Endodermal cell (in vitro differentiated cells): ENCODE measurements around the gene FBXO2. TPM values are rescaled to one million over a fixed set of nuclear protein-coding genes. Genes with fewer than 3 reads are reported as not detected.
A peak's percentile ranks its signal among the peaks of the same experiment; 100 is the strongest.
"Not testable (repeated sequence)": the region's sequence is repeated elsewhere in the genome, so short reads cannot be mapped to it uniquely, and the experiment has no call there.

Source experiments
- DNase-seq: peaks from one replicate; pipeline ENCODE4 v3.0.0-alpha.2; 2017
- H3K27ac ChIP-seq: 2 replicates; pipeline ENCODE4 v1.5.1; 2013; ENCODE audit warnings: mild to moderate bottlenecking, low read depth, low read length, moderate library complexity
- H3K27me3 ChIP-seq: 2 replicates; pipeline ENCODE4 v1.6.1; 2013; ENCODE audit warnings: mild to moderate bottlenecking, low read length, moderate library complexity; ENCODE audit not compliant: insufficient read depth, control insufficient read depth, poor library complexity, severe bottlenecking
- H3K36me3 ChIP-seq: 2 replicates; pipeline ENCODE4 v1.7.0; 2013; ENCODE audit warnings: mild to moderate bottlenecking, low read length, moderate library complexity; ENCODE audit not compliant: control insufficient read depth, insufficient read depth
- H3K4me1 ChIP-seq: one replicate; pipeline ENCODE4 v1.7.0; 2013; ENCODE audit warnings: low read length; ENCODE audit not compliant: control insufficient read depth, insufficient read depth
- H3K4me3 ChIP-seq: 2 replicates; pipeline ENCODE4 v1.5.1; 2013; ENCODE audit warnings: mild to moderate bottlenecking, low read length, moderate library complexity
- H3K9ac ChIP-seq: 2 replicates; pipeline ENCODE4 v1.6.1; 2013; ENCODE audit warnings: mild to moderate bottlenecking, low read length, moderate library complexity; ENCODE audit not compliant: poor library complexity, severe bottlenecking; ENCODE audit errors: extremely low read depth
- H3K9me3 ChIP-seq: 2 replicates; pipeline ENCODE4 v1.6.1; 2013; ENCODE audit warnings: mild to moderate bottlenecking, low read length, moderate library complexity; ENCODE audit not compliant: control insufficient read depth
- H3K27ac Mint-ChIP-seq: 2 replicates; pipeline ENCODE4 v1.8.0; 2020; ENCODE audit warnings: mixed read lengths
- H3K27me3 Mint-ChIP-seq: 2 replicates; pipeline ENCODE4 v1.8.0; 2021; ENCODE audit warnings: mild to moderate bottlenecking, mixed read lengths; ENCODE audit not compliant: insufficient read depth
- H3K36me3 Mint-ChIP-seq: 2 replicates; pipeline ENCODE4 v1.8.0; 2020; ENCODE audit warnings: low read depth, mixed read lengths
- H3K4me1 Mint-ChIP-seq: 2 replicates; pipeline ENCODE4 v1.8.0; 2020; ENCODE audit warnings: mixed read lengths
- H3K4me3 Mint-ChIP-seq: 2 replicates; pipeline ENCODE4 v1.8.0; 2020; ENCODE audit warnings: mild to moderate bottlenecking, moderate library complexity, mixed read lengths
- H3K9me3 Mint-ChIP-seq: 2 replicates; pipeline ENCODE4 v1.8.0; 2020; ENCODE audit warnings: mild to moderate bottlenecking, mixed read lengths
- whole genome bisulfite sequencing, 2 experiments: methylation state at CpG; one replicate each; pipeline versions ENCODE4 v1.1.5 to v1.1.7; 2013; ENCODE audit warnings: missing lambda C conversion rate in 2 of 2, mixed read lengths in 1 of 2; ENCODE audit not compliant: insufficient coverage in 1 of 2, insufficient read length in 1 of 2; 5-methylcytosine and 5-hydroxymethylcytosine counted together
- total RNA-seq, 2 donors: library from RNA; stranded (reverse); fragmentation: NEBNext Ultra II Directional in 1 of 2; extraction: Animal tissue kit (Norgen Biotek cat#: 25700) in 1 of 2; gene quantifications; 2 replicates in 1 of 2; 3 replicates in 1 of 2; pipeline ENCODE4 v1.2.1, GENCODE V29; 2021
- TF ChIP-seq, protein P1 (sequence below): fragments of 200-600 bp; sonication (generic); conservative IDR thresholded peaks from 2 replicates; pipeline ENCODE4 v1.5.0; 2021; ENCODE audit warnings: antibody characterized with exemption, mild to moderate bottlenecking

Gene FBXO2
- total RNA-seq, 2 donors from 2014 or later, result 14.1 to 32.0 TPM

DNA sequence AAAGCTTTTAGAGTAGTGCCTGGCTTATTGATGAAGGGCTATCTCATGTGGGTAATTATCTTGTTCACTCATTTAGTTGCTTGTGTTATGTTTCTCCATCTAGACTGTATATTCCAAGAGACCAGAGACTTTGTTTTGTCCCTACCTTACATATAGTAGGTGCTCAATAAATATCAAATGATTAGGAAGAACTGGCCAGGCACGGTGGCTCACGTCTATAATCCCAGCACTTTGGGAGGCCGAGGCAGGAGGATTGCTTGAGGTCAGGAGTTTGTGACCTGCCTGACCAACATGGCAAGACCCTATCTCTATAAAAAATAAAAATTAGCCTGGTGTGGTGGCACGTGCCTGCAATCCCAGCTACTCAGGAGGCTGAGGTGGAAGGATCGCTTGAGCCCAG lies 9.0 kb downstream of the FBXO2 start:
- Mint-ChIP-seq H3K9me3 (no peaks in the 10 kb centered on the region), H3K36me3 (no peaks in the 10 kb centered on the region)

DNA sequence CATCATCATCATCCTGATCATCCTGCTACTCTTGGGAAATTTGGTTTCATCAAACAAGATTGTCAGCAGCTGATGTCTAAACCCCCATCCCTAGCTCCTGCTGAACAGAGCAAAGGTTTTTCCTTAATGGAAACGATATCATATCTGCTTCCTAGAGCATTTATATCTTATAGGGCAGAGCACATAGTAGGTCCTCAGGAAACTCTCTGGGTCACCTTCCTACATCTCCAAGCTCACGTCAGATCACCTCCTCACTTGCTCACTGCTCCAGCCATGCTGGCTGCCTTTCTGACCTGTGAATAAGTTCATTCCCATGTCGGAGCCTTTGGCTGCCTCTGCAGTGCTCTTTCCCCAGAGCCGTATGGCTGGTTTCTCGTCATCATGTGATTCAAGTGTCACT lies 10.4 kb downstream of the FBXO2 start:
- no peaks in the 10 kb centered on the region for H3K36me3 ChIP-seq
- peaks cover 3% of the 10 kb centered on the region for H3K27me3 Mint-ChIP-seq
- H3K27me3 ChIP-seq, result peaks cover 10% of the 10 kb centered on the region
- no peaks in the 10 kb centered on the region for H3K36me3 Mint-ChIP-seq
- 78 to 80% methylated on average over 5 of the region's 5 CpGs for WGBS, 2 experiments
- H3K4me3 Mint-ChIP-seq, result no peak overlapping the region
- no peak overlapping the region for H3K9ac ChIP-seq
- DNase-seq, result no peak
- H3K4me3 ChIP-seq, result no peak overlapping the region
- no peak overlapping the region for H3K27ac ChIP-seq
- H3K9me3 ChIP-seq, result no peaks in the 10 kb centered on the region
- no peaks in the 10 kb centered on the region for H3K9me3 Mint-ChIP-seq
- H3K4me1 ChIP-seq, result no peaks in the 10 kb centered on the region
- H3K27ac Mint-ChIP-seq, result no peak overlapping the region
- peaks cover 4% of the 10 kb centered on the region for H3K4me1 Mint-ChIP-seq
- TF ChIP-seq, protein P1, sequence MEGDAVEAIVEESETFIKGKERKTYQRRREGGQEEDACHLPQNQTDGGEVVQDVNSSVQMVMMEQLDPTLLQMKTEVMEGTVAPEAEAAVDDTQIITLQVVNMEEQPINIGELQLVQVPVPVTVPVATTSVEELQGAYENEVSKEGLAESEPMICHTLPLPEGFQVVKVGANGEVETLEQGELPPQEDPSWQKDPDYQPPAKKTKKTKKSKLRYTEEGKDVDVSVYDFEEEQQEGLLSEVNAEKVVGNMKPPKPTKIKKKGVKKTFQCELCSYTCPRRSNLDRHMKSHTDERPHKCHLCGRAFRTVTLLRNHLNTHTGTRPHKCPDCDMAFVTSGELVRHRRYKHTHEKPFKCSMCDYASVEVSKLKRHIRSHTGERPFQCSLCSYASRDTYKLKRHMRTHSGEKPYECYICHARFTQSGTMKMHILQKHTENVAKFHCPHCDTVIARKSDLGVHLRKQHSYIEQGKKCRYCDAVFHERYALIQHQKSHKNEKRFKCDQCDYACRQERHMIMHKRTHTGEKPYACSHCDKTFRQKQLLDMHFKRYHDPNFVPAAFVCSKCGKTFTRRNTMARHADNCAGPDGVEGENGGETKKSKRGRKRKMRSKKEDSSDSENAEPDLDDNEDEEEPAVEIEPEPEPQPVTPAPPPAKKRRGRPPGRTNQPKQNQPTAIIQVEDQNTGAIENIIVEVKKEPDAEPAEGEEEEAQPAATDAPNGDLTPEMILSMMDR, result no peak

More for the DNA sequence above, 9.0 kb downstream of the FBXO2 start:
- no peak overlapping the region for H3K27ac Mint-ChIP-seq
- H3K4me3 ChIP-seq, result no peak overlapping the region
- TF ChIP-seq, protein P1, result no peak
- no peak overlapping the region for H3K9ac ChIP-seq
- peaks cover 22% of the 10 kb centered on the region for H3K27me3 ChIP-seq
- no peak overlapping the region for H3K4me3 Mint-ChIP-seq
- no peak for DNase-seq
- H3K9me3 ChIP-seq, result no peaks in the 10 kb centered on the region
- H3K4me1 ChIP-seq, result no peaks in the 10 kb centered on the region
- no peak overlapping the region for H3K27ac ChIP-seq
- H3K36me3 ChIP-seq, result no peaks in the 10 kb centered on the region
- peaks cover 15% of the 10 kb centered on the region for H3K27me3 Mint-ChIP-seq
- WGBS, 2 experiments, result 85 to 93% methylated on average over 5 of the region's 5 CpGs
- H3K4me1 Mint-ChIP-seq, result peaks cover 7% of the 10 kb centered on the region

DNA sequence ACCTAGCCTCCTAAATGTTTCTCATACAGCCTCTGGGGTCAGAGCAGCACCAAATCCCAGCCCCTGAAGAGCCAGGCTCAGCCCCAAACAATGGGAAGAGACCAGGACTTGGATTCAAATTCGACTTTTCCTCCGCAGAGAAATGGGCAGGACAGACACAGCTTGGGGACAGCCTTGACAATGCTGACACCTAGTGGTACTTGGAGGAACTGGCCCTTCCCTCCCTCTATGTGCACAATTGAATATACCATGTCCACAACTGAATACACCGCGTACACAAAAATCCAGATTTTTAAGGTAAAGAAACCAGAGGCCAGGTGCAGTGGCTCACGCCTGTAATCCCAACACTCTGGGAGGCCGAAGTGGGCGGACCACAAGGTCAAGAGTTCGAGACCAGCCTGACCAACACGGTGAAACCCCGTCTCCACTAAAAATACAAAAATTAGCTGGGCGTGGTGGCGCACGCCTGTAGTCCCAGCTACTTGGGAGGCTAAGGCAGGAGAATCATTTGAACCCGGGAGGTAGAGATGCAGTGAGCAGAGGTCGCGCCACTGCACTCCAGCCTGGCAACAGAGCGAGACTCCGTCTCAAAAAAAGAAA lies 11.7 kb downstream of the FBXO2 start:
- H3K36me3 ChIP-seq, H3K36me3 Mint-ChIP-seq, H3K4me1 ChIP-seq, H3K4me3 ChIP-seq, H3K9ac ChIP-seq, H3K9me3 ChIP-seq, H3K4me1 Mint-ChIP-seq, H3K27ac ChIP-seq, H3K27me3 Mint-ChIP-seq, H3K9me3 Mint-ChIP-seq, H3K27me3 ChIP-seq, H3K4me3 Mint-ChIP-seq, H3K27ac Mint-ChIP-seq: not testable (repeated sequence)
- peak; percentile 87 for DNase-seq
- 44 to 61% methylated on average over 13 to 18 of the region's 18 CpGs for WGBS, 2 experiments
- TF ChIP-seq, protein P1, result peak; percentile 98
